Measurements from ENCODE around the gene FBXW8.

The FBXW8 gene

GRCh38 chr12:116990971-116991966 lies 80.5 kb downstream of the FBXW8 start:
- DNase-seq (ENCODE audit: low read depth in 2 of 3, low spot score in 1 of 3): no peak

GRCh38 chr12:116996093-116996492 lies 85.3 kb downstream of the FBXW8 start:
- DNase-seq (ENCODE audit: low read depth in 2 of 3, low spot score in 1 of 3): no peak

GRCh38 chr12:116996621-116997020 lies 85.9 kb downstream of the FBXW8 start:
- DNase-seq (ENCODE audit: low read depth in 2 of 3, low spot score in 1 of 3): no peak

- no peak for DNase-seq (ENCODE audit: low read depth in 2 of 3, low spot score in 1 of 3)
Observed at GRCh38 chr12:116999066-116999465, 88.3 kb downstream of the FBXW8 start.

GRCh38 chr12:117000316-117000715 lies 89.6 kb downstream of the FBXW8 start:
- DNase-seq (ENCODE audit: low read depth in 2 of 3, low spot score in 1 of 3): no peak

GRCh38 chr12:117002051-117002817 lies 91.5 kb downstream of the FBXW8 start:
- DNase-seq (ENCODE audit: low read depth in 2 of 3, low spot score in 1 of 3): no peak

- DNase-seq (ENCODE audit: low read depth in 2 of 3, low spot score in 1 of 3): no peak
Observed at GRCh38 chr12:117003883-117004404, 93.2 kb downstream of the FBXW8 start.

- no peak for DNase-seq (ENCODE audit: low read depth in 2 of 3, low spot score in 1 of 3)
Observed at GRCh38 chr12:117005417-117006046, 94.8 kb downstream of the FBXW8 start.

- DNase-seq (ENCODE audit: low read depth in 2 of 3, low spot score in 1 of 3): no peak
Observed at GRCh38 chr12:117006333-117006732, 95.6 kb downstream of the FBXW8 start.

- DNase-seq (ENCODE audit: low read depth in 2 of 3, low spot score in 1 of 3): no peak
Observed at GRCh38 chr12:117007577-117007976, 96.8 kb downstream of the FBXW8 start.

- no peak for DNase-seq (ENCODE audit: low read depth in 2 of 3, low spot score in 1 of 3)
Observed at GRCh38 chr12:117009759-117010158, 99.0 kb downstream of the FBXW8 start.

GRCh38 chr12:117010693-117011451 lies 100.1 kb downstream of the FBXW8 start:
- no peak for DNase-seq (ENCODE audit: low read depth in 2 of 3, low spot score in 1 of 3)

GRCh38 chr12:117011988-117012805 lies 101.4 kb downstream of the FBXW8 start:
- no peak for DNase-seq (ENCODE audit: low read depth in 2 of 3, low spot score in 1 of 3)

GRCh38 chr12:117013726-117014125 lies 103.0 kb downstream of the FBXW8 start:
- no peak for DNase-seq (ENCODE audit: low read depth in 2 of 3, low spot score in 1 of 3)

GRCh38 chr12:117014342-117014887 lies 103.7 kb downstream of the FBXW8 start:
- DNase-seq (ENCODE audit: low read depth in 2 of 3, low spot score in 1 of 3): no peak

GRCh38 chr12:117015811-117016210 lies 105.1 kb downstream of the FBXW8 start:
- DNase-seq (ENCODE audit: low read depth in 2 of 3, low spot score in 1 of 3): no peak

- no peak for DNase-seq (ENCODE audit: low read depth in 2 of 3, low spot score in 1 of 3)
Observed at GRCh38 chr12:117017807-117018206, 107.1 kb downstream of the FBXW8 start.

- no peak for DNase-seq (ENCODE audit: low read depth in 2 of 3, low spot score in 1 of 3)
Observed at GRCh38 chr12:117018276-117018675, 107.5 kb downstream of the FBXW8 start.

GRCh38 chr12:117018685-117019084 lies 107.9 kb downstream of the FBXW8 start:
- no peak for DNase-seq (ENCODE audit: low read depth in 2 of 3, low spot score in 1 of 3)
